Neural progenitor cell (in vitro differentiated cells): ENCODE measurements around the gene SPTLC3. TPM values are rescaled to one million over a fixed set of nuclear protein-coding genes. Genes with fewer than 3 reads are reported as not detected.

ENCODE experiments used
- DNase-seq: peaks from one replicate; pipeline ENCODE4 v3.0.0-alpha.2; 2016; ENCODE audit warnings: low spot score
- H2AFZ ChIP-seq: fragments of 200-600 bp; sonication (generic); replicated peaks from 2 replicates; pipeline ENCODE4 v1.6.1; 2016; ENCODE audit warnings: antibody characterized with exemption
- H3F3A ChIP-seq: fragments of 200-600 bp; sonication (generic); 2 replicates; pipeline ENCODE4 v1.6.1; 2016; ENCODE audit warnings: antibody characterized with exemption, low read depth
- H3K27ac ChIP-seq: fragments of 200-600 bp; sonication (generic); 2 replicates; pipeline ENCODE4 v1.5.1; 2016; ENCODE audit warnings: mild to moderate bottlenecking
- H3K27me3 ChIP-seq: fragments of 200-600 bp; sonication (generic); 2 replicates; pipeline ENCODE4 v1.6.1; 2016; ENCODE audit warnings: mild to moderate bottlenecking, moderate library complexity
- H3K36me3 ChIP-seq: fragments of 200-600 bp; sonication (generic); 2 replicates; pipeline ENCODE4 v1.5.1; 2016
- H3K4me1 ChIP-seq: fragments of 200-600 bp; sonication (generic); 2 replicates; pipeline ENCODE4 v1.6.1; 2016; ENCODE audit warnings: mixed run types
- H3K4me2 ChIP-seq: fragments of 200-600 bp; sonication (generic); 2 replicates; pipeline ENCODE4 v1.6.1; 2016
- H3K4me3 ChIP-seq: fragments of 200-600 bp; sonication (generic); 2 replicates; pipeline ENCODE4 v1.5.1; 2016
- H3K79me2 ChIP-seq: fragments of 200-600 bp; sonication (generic); 2 replicates; pipeline ENCODE4 v1.6.1; 2016; ENCODE audit warnings: low read depth
- H3K9ac ChIP-seq: fragments of 200-600 bp; sonication (generic); 2 replicates; pipeline ENCODE4 v1.6.1; 2016
- H3K9me3 ChIP-seq: fragments of 200-600 bp; sonication (generic); 2 replicates; pipeline ENCODE4 v1.5.1; 2016; ENCODE audit warnings: low read depth
- H4K20me1 ChIP-seq: fragments of 200-600 bp; sonication (generic); 2 replicates; pipeline ENCODE4 v1.6.1; 2016; ENCODE audit warnings: low read depth
- H3K27ac Mint-ChIP-seq: 3 replicates; pipeline ENCODE4 v1.8.0; 2021; ENCODE audit warnings: mixed read lengths
- H3K27me3 Mint-ChIP-seq: 2 replicates; pipeline ENCODE4 v1.8.0; 2022; ENCODE audit warnings: low read depth, mild to moderate bottlenecking, inconsistent platforms, moderate library complexity, mixed read lengths; ENCODE audit not compliant: insufficient read depth
- H3K36me3 Mint-ChIP-seq: 3 replicates; pipeline ENCODE4 v1.8.0; 2021; ENCODE audit warnings: mixed read lengths
- H3K4me1 Mint-ChIP-seq: 3 replicates; pipeline ENCODE4 v1.8.0; 2021; ENCODE audit warnings: mixed read lengths
- H3K4me3 Mint-ChIP-seq: 3 replicates; pipeline ENCODE4 v1.8.0; 2021; ENCODE audit warnings: mild to moderate bottlenecking, moderate library complexity, mixed read lengths
- H3K9me3 Mint-ChIP-seq: 3 replicates; pipeline ENCODE4 v1.8.0; 2020; ENCODE audit warnings: mixed read lengths
- EZH2 ChIP-seq: fragments of 200-600 bp; sonication (generic); IDR thresholded peaks from 2 replicates; pipeline ENCODE4 v1.6.1; 2017; ENCODE audit warnings: antibody characterized with exemption, mild to moderate bottlenecking, moderate library complexity
- EZH2phosphoT487 ChIP-seq: fragments of 200-600 bp; sonication (generic); IDR thresholded peaks from 2 replicates; pipeline ENCODE4 v1.6.1; 2017; ENCODE audit warnings: antibody characterized with exemption
- total RNA-seq: library from RNA; depleted of rRNA; stranded (reverse); fragments of >200 nt; gene quantifications from 2 replicates; pipeline ENCODE4 v1.2.3, GENCODE V29; 2015; ENCODE audit warnings: low replicate concordance
- TF ChIP-seq, protein P1 (sequence below): fragments of 200-600 bp; sonication (generic); IDR thresholded peaks from 2 replicates; pipeline ENCODE4 v1.5.1; 2017; ENCODE audit warnings: antibody characterized with exemption, mild to moderate bottlenecking

The SPTLC3 gene
- total RNA-seq, 1 donor from 2014 or later: 4.2 TPM

DNA sequence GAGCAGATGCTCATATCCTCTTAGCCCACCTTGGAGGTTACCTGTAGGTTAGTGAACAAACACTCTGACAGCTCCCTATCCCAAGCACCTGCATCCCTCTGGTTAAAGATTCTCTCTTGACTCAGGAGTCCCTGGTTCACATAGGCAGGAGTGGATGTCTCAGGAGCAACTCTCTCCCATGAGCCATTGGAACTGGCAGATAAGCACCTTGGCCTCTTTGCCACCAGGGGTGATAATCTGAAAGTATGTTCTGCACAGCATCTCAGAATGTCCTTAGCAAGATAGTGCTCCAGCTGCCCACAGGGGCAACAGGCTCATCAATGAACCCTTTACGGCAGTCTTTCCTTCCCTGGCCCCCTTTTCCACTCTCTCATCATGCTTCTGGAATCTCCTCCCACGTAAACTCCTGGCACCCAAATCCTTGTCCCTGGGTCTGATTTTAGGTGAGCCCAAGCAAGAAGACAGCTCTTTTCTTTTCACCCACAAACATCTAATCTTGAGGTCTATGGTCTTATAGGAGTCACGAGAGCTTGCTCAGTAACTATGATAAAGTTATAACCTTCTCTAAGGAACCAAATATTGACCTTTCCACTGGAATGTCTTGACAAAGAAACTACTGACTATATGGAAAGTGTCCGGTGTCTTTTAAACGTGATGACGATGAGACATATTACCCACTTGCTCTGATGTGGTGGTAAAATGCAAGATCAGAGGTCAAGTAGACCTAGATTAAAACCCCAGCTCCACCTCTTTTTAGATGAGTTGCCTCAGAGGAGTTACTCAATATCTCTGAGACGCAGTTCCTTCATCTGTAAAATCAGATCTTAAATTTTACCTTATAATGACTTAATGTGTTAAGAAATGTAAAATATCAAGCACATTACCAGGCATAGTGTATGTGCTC lies 172.5 kb downstream of the SPTLC3 start:
- H3K27me3 Mint-ChIP-seq: peaks cover 4% of the 10 kb centered on the region
- no peaks in the 10 kb centered on the region for H3K4me1 ChIP-seq
- H3K27ac ChIP-seq: no peak overlapping the region
- no peaks in the 10 kb centered on the region for H3K36me3 Mint-ChIP-seq
- no peak overlapping the region for H3K27ac Mint-ChIP-seq
- no peaks in the 10 kb centered on the region for H3K9me3 ChIP-seq
- peaks cover 10% of the 10 kb centered on the region for H3K9me3 Mint-ChIP-seq
- H3K9ac ChIP-seq: no peak overlapping the region
- no peak overlapping the region for H3K4me2 ChIP-seq
- H3K4me3 ChIP-seq: no peak overlapping the region
- no peak overlapping the region for H3K4me3 Mint-ChIP-seq
- H3K36me3 ChIP-seq: no peaks in the 10 kb centered on the region
- no peaks in the 10 kb centered on the region for H3K79me2 ChIP-seq
- H3K4me1 Mint-ChIP-seq: no peaks in the 10 kb centered on the region
- no peaks in the 10 kb centered on the region for H3F3A ChIP-seq
- no peaks in the 10 kb centered on the region for H3K27me3 ChIP-seq
- H2AFZ ChIP-seq: no peak overlapping the region
- TF ChIP-seq EZH2: no peak
- TF ChIP-seq EZH2phosphoT487: no peak
- TF ChIP-seq, protein P1, sequence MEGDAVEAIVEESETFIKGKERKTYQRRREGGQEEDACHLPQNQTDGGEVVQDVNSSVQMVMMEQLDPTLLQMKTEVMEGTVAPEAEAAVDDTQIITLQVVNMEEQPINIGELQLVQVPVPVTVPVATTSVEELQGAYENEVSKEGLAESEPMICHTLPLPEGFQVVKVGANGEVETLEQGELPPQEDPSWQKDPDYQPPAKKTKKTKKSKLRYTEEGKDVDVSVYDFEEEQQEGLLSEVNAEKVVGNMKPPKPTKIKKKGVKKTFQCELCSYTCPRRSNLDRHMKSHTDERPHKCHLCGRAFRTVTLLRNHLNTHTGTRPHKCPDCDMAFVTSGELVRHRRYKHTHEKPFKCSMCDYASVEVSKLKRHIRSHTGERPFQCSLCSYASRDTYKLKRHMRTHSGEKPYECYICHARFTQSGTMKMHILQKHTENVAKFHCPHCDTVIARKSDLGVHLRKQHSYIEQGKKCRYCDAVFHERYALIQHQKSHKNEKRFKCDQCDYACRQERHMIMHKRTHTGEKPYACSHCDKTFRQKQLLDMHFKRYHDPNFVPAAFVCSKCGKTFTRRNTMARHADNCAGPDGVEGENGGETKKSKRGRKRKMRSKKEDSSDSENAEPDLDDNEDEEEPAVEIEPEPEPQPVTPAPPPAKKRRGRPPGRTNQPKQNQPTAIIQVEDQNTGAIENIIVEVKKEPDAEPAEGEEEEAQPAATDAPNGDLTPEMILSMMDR: no peak
- H4K20me1 ChIP-seq: no peaks in the 10 kb centered on the region
- no peak for DNase-seq

DNA sequence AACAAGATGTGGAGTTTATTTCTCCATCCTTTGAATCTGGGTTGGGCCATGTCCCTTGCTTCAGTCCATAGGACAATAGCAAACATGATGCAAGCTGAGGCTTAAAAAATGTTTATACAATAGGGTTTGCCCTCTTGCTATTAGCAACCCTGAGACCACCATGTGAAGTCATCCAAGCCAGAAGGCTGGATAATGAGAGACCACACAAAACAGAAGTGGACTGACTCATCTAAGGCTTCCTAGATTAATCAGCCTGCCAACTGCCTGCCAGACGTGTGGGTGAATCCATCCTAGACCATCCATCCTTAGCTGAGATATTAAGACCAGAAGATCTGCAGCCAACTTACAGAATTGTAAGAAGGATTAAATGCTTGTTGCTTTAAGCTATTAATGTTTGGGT lies 174.2 kb downstream of the SPTLC3 start:
- H3K36me3 Mint-ChIP-seq: peaks cover 2% of the 10 kb centered on the region
- H3K27me3 Mint-ChIP-seq: peaks cover 4% of the 10 kb centered on the region
- no peak overlapping the region for H3K4me3 Mint-ChIP-seq
- Histone ChIP-seq H3K36me3 (no peaks in the 10 kb centered on the region), H2AFZ (no peak overlapping the region), H3K4me1 (no peaks in the 10 kb centered on the region), H3K27me3 (no peaks in the 10 kb centered on the region), H3K4me2 (no peak overlapping the region), H4K20me1 (no peaks in the 10 kb centered on the region), H3F3A (no peaks in the 10 kb centered on the region), H3K4me3 (no peak overlapping the region), H3K27ac (no peak overlapping the region), H3K9me3 (no peaks in the 10 kb centered on the region), H3K79me2 (no peaks in the 10 kb centered on the region), H3K9ac (no peak overlapping the region)
- no peak for DNase-seq
- no peak overlapping the region for H3K27ac Mint-ChIP-seq
- TF ChIP-seq, protein P1: no peak
- TF ChIP-seq EZH2phosphoT487 (no peak), EZH2 (no peak)
- peaks cover 12% of the 10 kb centered on the region for H3K9me3 Mint-ChIP-seq
- H3K4me1 Mint-ChIP-seq: no peaks in the 10 kb centered on the region

DNA sequence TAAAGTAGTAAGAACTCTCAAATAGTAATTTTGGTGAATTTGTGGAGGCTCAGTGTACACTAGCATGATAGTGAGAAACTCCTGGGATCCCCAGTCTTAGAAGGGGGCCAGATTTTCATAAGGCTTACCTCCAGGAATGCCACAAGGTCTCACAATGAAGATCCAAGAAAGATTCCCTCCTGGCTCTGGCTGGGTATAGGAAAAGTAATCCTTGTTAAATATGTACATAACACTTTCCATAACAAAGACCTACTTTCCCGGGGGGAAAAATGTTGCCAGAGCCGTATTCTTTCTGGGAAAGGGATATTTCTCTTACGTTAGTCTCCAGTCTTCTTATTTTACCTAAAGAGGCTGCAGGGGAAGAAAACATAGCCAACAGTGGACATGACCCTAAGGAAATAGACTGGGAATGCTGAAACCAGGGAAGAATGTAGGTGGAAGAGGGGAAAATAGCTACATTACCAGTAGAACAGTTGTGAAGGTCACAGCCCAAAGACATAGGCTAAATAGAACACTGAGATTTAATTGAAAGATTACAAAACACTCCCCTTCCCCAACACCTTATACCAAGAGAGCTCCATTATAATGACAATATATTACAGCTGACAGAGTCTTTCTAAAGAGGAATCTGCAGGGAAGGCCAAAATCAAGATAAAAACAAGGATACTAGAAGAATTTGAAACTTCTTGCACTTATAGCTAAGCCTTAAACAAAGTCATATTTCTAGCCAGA lies 177.4 kb downstream of the SPTLC3 start:
- Histone ChIP-seq H4K20me1 (no peaks in the 10 kb centered on the region), H3K9me3 (no peaks in the 10 kb centered on the region), H2AFZ (no peak overlapping the region), H3K4me1 (no peaks in the 10 kb centered on the region), H3K27ac (no peak overlapping the region), H3K79me2 (no peaks in the 10 kb centered on the region), H3K4me2 (no peak overlapping the region), H3K9ac (no peak overlapping the region), H3K4me3 (no peak overlapping the region), H3K27me3 (no peaks in the 10 kb centered on the region), H3F3A (no peaks in the 10 kb centered on the region), H3K36me3 (no peaks in the 10 kb centered on the region)
- Mint-ChIP-seq H3K4me1 (no peaks in the 10 kb centered on the region), H3K9me3 (peaks cover 9% of the 10 kb centered on the region), H3K36me3 (peaks cover 2% of the 10 kb centered on the region), H3K27me3 (peaks cover 4% of the 10 kb centered on the region), H3K4me3 (no peak overlapping the region), H3K27ac (no peak overlapping the region)
- DNase-seq: no peak
- TF ChIP-seq, protein P1: no peak
- TF ChIP-seq EZH2phosphoT487: no peak
- TF ChIP-seq EZH2: no peak
